ENCODE measurements around the gene PMVK.

Gene PMVK

DNA sequence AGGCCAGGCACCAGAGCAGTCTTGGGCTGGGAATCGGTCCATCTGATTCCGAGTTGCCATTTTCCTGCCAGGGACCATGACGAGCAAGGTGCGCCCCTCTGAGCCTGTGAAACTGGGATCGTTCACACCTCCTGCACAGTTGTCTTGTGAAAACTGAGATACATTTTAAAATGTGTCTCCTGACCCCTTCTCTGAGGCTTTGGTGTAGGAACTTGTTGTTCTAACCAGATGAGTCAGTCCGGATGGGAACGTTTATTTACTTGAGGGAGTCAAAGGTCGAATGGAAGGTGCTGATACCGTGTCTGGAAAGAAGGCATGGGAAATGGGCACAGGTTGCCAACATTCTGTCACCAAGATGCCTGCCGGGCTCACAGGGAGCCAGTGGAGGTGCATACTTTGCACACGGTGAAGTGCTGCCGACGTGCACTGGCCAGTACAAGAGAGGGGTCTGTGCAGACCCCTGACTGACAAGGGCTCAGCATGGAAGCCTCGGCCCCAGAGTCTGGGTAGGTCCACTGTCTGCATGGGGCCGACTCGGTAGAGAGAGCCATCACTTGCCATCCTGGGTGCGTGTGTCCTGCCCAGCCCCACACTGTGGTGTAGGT lies 59.0 kb downstream of the PMVK start:
- Histone ChIP-seq H3K27ac (no peak overlapping the region), H3K4me3 (no peak overlapping the region), H3K9ac (ENCODE audit: insufficient read length) (no peak overlapping the region), H3K9me3 (ENCODE audit: low read depth, low read length) (no peaks in the 10 kb centered on the region), H3K36me3 (ENCODE audit: insufficient read depth, low read length) (no peaks in the 10 kb centered on the region)
- no peak for TF ChIP-seq EZH2 (IDR thresholded peaks at IDR 0.05)
- DNase-seq (ENCODE audit: low read depth, low spot score): no peak

DNA sequence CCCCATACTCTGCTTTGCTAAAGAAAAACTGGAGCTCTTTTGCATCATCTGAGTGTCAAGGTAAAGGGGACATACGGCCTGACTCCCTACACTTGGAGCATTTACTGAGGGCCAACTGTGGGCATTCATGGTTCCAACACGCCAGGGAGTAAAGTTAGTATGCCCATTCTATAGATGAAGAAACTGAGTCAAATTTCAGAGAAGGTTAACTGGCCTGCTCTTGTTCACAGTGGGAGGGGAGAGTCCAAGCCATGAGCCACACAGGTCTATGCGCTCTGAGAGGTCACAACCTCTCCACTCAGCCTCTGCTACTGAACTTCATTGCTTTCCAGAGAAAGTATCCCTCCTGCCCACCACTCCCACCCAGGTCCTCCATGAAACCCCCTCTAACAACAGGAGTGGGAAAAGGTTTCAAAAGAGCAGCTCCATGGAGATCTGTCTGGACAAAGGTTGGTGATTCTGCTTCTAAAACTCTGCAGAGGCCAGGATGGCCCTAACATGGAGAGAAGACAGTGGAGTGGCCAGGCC lies 59.6 kb downstream of the PMVK start:
- Histone ChIP-seq H3K9ac (ENCODE audit: insufficient read length) (no peak overlapping the region), H3K36me3 (ENCODE audit: insufficient read depth, low read length) (no peaks in the 10 kb centered on the region), H3K9me3 (ENCODE audit: low read depth, low read length) (no peaks in the 10 kb centered on the region), H3K4me3 (no peak overlapping the region), H3K27ac (no peak overlapping the region)
- TF ChIP-seq POLR2AphosphoS5 (IDR thresholded peaks at IDR 0.05; ENCODE audit: borderline replicate concordance, low read depth, low read length) (no peak), FOXP2 (optimal IDR thresholded peaks at IDR 0.05; ENCODE audit: control extremely low read depth, extremely low read length, insufficient read depth) (no peak), EZH2 (IDR thresholded peaks at IDR 0.05) (no peak)
- no peak for DNase-seq (ENCODE audit: low read depth, low spot score)
